Transverse colon (tissue), 4 donors: ENCODE results near the gene FANCE.

ENCODE experiments used
- CTCF ChIP-seq, 5 experiments: fragments of 200-600 bp in 3 of 5; fragments of 450-650 bp in 2 of 5; sonication (generic) in 3 of 5; IDR thresholded peaks; 1 replicate in 2 of 5; 2 replicates in 3 of 5; pipeline ENCODE4 v1.5.1; 2016 to 2017; ENCODE audit warnings: antibody characterized with exemption in 5 of 5, inconsistent platforms in 3 of 5, mild to moderate bottlenecking in 2 of 5, moderate library complexity in 1 of 5
- EP300 ChIP-seq: sonication (generic); formaldehyde crosslinking; IDR thresholded peaks from one replicate; pipeline ENCODE4 v1.6.1; 2017; ENCODE audit warnings: antibody characterized with exemption, low read depth
- POLR2A ChIP-seq: fragments of 450-650 bp; IDR thresholded peaks from one replicate; pipeline ENCODE4 v1.6.1; 2016; ENCODE audit warnings: antibody characterized with exemption, mild to moderate bottlenecking, moderate library complexity
- POLR2AphosphoS5 ChIP-seq, 3 donors: sonication (generic); formaldehyde crosslinking; IDR thresholded peaks; one replicate each; pipeline ENCODE4 v1.6.1; 2016; ENCODE audit warnings: antibody characterized with exemption in 3 of 3

- TF ChIP-seq POLR2A: no peak
- no peak for TF ChIP-seq EP300
- TF ChIP-seq POLR2AphosphoS5 (IDR thresholded peaks at IDR 0.05): no peak
- TF ChIP-seq CTCF (IDR thresholded peaks at IDR 0.05): no peak
Observed at GRCh38 chr6:35511562-35511941, 59.4 kb downstream of the FANCE start.
